ENCODE data around the gene CD200R1. TPM values are rescaled to one million over a fixed set of nuclear protein-coding genes. Genes with fewer than 3 reads are reported as not detected.

Gene CD200R1
- total RNA-seq, 2 donors from 2014 or later = 1.8 TPM; not detected in 1

DNA sequence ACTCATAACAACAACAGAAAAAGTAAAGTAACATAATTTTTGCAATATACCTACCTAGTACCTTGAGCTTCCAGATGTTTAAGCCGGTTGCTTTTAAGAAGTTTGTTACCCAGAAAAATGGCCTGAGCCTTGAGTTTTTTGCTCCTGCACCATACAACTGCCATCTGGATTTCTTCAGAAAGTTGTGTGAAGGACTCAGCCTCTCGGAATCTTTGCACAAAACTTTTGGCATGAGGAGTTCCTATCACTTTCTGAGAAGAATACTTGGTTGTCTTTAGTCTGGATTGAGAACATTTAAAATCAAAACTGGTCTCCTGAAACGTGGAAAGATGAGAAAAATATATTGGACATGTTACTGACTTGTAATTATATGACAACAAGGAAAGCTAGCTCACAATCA lies 33.2 kb upstream of the CD200R1 start:
- Histone ChIP-seq H3K4me3 (no peak overlapping the region), H3K9me3 (no peaks in the 10 kb centered on the region), H3K27me3 (no peaks in the 10 kb centered on the region), H3K27ac (no peak overlapping the region), H3K36me3 (replicated peaks in 1 of 2; ENCODE audit: insufficient read depth in 1 of 2, low read depth in 2 of 2) (peaks cover 0 to 31% of the 10 kb centered on the region in 2 donors), H3K4me1 (no peaks in the 10 kb centered on the region)
- intact Hi-C loops (cut with DNase I) = no loop called here
- ATAC-seq = no peak
- WGBS, 2 donors = 72 to 76% methylated on average over 3 of the region's 3 CpGs
- DNase-seq = no peak
- TF ChIP-seq CTCF (IDR thresholded peaks at IDR 0.05) = no peak
- no peak for TF ChIP-seq POLR2A (IDR thresholded peaks at IDR 0.05)

GRCh38 chr3:113006359-113007056 lies 31.6 kb upstream of the CD200R1 start:
- no peaks in the 10 kb centered on the region for H3K4me1 ChIP-seq
- intact Hi-C loops (cut with DNase I) = no loop called here
- no peak overlapping the region for H3K27ac ChIP-seq
- 81 to 87% methylated on average over 4 of the region's 4 CpGs for WGBS, 2 donors
- H3K9me3 ChIP-seq = no peaks in the 10 kb centered on the region
- H3K36me3 ChIP-seq (replicated peaks in 1 of 2; ENCODE audit: insufficient read depth in 1 of 2, low read depth in 2 of 2) = peaks cover 0 to 33% of the 10 kb centered on the region in 2 donors
- TF ChIP-seq CTCF (IDR thresholded peaks at IDR 0.05) = no peak
- TF ChIP-seq POLR2A (IDR thresholded peaks at IDR 0.05) = no peak
- ATAC-seq (no peak), DNase-seq (no peak)
- H3K4me3 ChIP-seq = no peak overlapping the region
- no peaks in the 10 kb centered on the region for H3K27me3 ChIP-seq

GRCh38 chr3:113005611-113006010 lies 30.7 kb upstream of the CD200R1 start:
- H3K36me3 ChIP-seq (replicated peaks in 1 of 2; ENCODE audit: insufficient read depth in 1 of 2, low read depth in 2 of 2) = peaks cover 0 to 32% of the 10 kb centered on the region in 2 donors
- H3K4me3 ChIP-seq = no peak overlapping the region
- H3K27ac ChIP-seq = no peak overlapping the region
- DNase-seq = no peak
- ATAC-seq = no peak
- intact Hi-C loops (cut with DNase I) = no loop called here
- H3K9me3 ChIP-seq = no peaks in the 10 kb centered on the region
- TF ChIP-seq CTCF (IDR thresholded peaks at IDR 0.05) (no peak), POLR2A (IDR thresholded peaks at IDR 0.05) (no peak)
- 77 to 81% methylated on average over 7 of the region's 7 CpGs for WGBS, 2 donors
- no peaks in the 10 kb centered on the region for H3K27me3 ChIP-seq
- H3K4me1 ChIP-seq = no peaks in the 10 kb centered on the region

DNA sequence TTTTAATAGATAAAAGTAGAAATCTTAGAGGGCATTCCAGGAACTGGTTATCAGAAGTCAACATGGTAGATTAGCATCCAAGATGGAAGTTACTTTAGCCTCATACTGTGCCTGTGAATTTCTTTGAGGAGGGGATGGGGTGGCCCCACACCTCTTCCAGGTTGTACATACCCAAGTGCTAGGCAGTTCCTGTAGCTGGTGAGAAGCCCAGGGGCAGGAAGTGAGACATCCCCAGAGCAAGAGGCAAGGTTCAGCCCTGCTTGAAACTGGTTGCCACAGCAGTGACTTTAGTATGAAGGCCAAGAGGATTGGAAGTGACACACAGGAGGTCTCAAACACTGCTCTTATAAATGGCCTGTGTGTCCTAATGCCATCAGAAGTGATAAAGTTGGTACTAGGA lies 27.8 kb upstream of the CD200R1 start:
- intact Hi-C loops (cut with DNase I) = no loop called here
- Histone ChIP-seq H3K4me1 (no peaks in the 10 kb centered on the region), H3K9me3 (no peaks in the 10 kb centered on the region), H3K27me3 (no peaks in the 10 kb centered on the region), H3K36me3 (replicated peaks in 1 of 2; ENCODE audit: insufficient read depth in 1 of 2, low read depth in 2 of 2) (peaks cover 0 to 34% of the 10 kb centered on the region in 2 donors), H3K4me3 (no peak overlapping the region), H3K27ac (no peak overlapping the region)
- no peak for TF ChIP-seq CTCF (IDR thresholded peaks at IDR 0.05)
- TF ChIP-seq POLR2A (IDR thresholded peaks at IDR 0.05) = no peak
- DNase-seq (no peak), ATAC-seq (no peak)

- H3K4me3 ChIP-seq = no peak overlapping the region
- peaks cover 0 to 30% of the 10 kb centered on the region in 2 donors for H3K36me3 ChIP-seq (replicated peaks in 1 of 2; ENCODE audit: insufficient read depth in 1 of 2, low read depth in 2 of 2)
- H3K4me1 ChIP-seq = no peaks in the 10 kb centered on the region
- TF ChIP-seq POLR2A (IDR thresholded peaks at IDR 0.05) (no peak), CTCF (IDR thresholded peaks at IDR 0.05) (no peak)
- intact Hi-C loops (cut with DNase I) = no loop called here
- no peaks in the 10 kb centered on the region for H3K9me3 ChIP-seq
- H3K27me3 ChIP-seq = no peaks in the 10 kb centered on the region
- ATAC-seq (no peak), DNase-seq (no peak)
- no peak overlapping the region for H3K27ac ChIP-seq
Observed at GRCh38 chr3:113002037-113002436, 27.1 kb upstream of the CD200R1 start.
